ENCODE measurements around the gene KRT40. TPM values are rescaled to one million over a fixed set of nuclear protein-coding genes. Genes with fewer than 3 reads are reported as not detected.
"Not testable (repeated sequence)": the region's sequence is repeated elsewhere in the genome, so short reads cannot be mapped to it uniquely, and the experiment has no call there.

Gene KRT40
- polyA plus RNA-seq (ENCODE audit: insufficient read length in 12 of 12) = 10 to 100 TPM in 5 of 12 donors, 1 to 10 TPM in 5, not detected in 2; 3.1 to 16.4 (median 11.0) TPM
- long read RNA-seq, donor 1 = 0 reads
- long read RNA-seq, donor 2 = 0 reads
- long read RNA-seq, donor 3, partial matches to known transcripts = 0 of 2 reads
- long read RNA-seq, donor 3, other reads (novel, unspliced or antisense) = 0 of 2 reads
- long read RNA-seq, donor 4, partial matches to known transcripts = 0 of 1 reads
- long read RNA-seq, donor 4, other reads (novel, unspliced or antisense) = 0 of 1 reads
- long read RNA-seq, donor 5, partial matches to known transcripts = 0 of 6 reads
- long read RNA-seq, donor 5, other reads (novel, unspliced or antisense) = 5 of 6 reads
- long read RNA-seq, donor 6, partial matches to known transcripts = 0 of 1 reads
- long read RNA-seq, donor 6, other reads (novel, unspliced or antisense) = 0 of 1 reads
- long read RNA-seq, donor 7 = 0 reads
- long read RNA-seq, donor 8 = 0 reads
- long read RNA-seq, donor 9 = 0 reads
- long read RNA-seq, donor 10 = 0 reads
- long read RNA-seq, donor 11 = 0 reads

- DNase-seq = no peak
Measured at GRCh38 chr17:40984226-40984625, at the start of gene KRT40. Gene KRT40 (minus strand): TSS chr17:40984326. CDS start chr17:40984273, 53 bp downstream.

- DNase-seq = no peak
Measured at GRCh38 chr17:41029633-41030245, 45.6 kb upstream of the KRT40 start, which contains the start of gene KRTAP1-4. Gene KRTAP1-4 (minus strand): TSS chr17:41030195. CDS start chr17:41030078, 117 bp downstream.

DNA sequence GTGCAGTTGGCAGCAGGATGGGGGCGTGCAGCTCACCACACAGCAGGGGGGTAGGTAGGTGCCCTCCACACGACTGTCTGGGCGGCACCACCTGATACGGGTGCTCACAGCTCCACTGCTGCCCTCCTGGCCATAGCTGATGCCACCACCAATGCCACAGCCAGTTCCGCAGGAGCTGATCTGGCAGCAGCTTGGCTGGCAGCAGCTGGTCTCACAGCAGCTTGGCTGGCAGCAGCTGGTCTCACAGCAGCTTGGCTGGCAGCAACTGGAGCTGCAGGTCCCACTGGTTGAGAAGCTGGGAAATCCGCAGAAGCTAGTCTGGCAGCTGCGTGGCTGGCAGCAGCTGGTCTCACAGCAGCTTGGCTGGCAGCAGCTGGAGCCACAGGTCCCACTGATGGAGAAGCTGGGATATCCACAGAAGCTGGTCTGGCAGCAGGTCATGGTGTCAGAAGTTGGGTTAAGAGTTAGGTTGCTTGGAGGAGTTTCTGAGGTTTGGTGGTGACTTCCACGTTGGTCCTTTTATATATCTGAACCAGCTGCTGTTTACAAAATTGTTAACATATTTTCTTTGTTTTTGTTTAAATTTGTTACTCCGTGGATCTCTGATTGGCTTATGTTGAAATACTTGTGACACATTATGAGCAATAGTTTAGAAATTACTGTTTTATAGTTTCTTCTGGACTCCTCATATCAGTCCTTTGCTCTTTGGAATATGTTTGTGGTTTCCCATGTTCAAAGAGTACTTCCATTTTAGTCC lies 42.8 kb upstream of the KRT40 start, which contains the start of gene KRTAP1-5:
TSS of gene KRTAP1-5 (minus strand) at position 494 of the 757 bp plus-strand sequence. CDS start at position 441, 53 bp downstream.
- no peak for DNase-seq

- DNase-seq = no peak
Measured at GRCh38 chr17:41024697-41025096, 40.6 kb upstream of the KRT40 start.

GRCh38 chr17:41020336-41020735 lies 36.2 kb upstream of the KRT40 start:
- no peak for DNase-seq

- DNase-seq = no peak
Measured at GRCh38 chr17:41019415-41019814, 35.3 kb upstream of the KRT40 start.

DNA sequence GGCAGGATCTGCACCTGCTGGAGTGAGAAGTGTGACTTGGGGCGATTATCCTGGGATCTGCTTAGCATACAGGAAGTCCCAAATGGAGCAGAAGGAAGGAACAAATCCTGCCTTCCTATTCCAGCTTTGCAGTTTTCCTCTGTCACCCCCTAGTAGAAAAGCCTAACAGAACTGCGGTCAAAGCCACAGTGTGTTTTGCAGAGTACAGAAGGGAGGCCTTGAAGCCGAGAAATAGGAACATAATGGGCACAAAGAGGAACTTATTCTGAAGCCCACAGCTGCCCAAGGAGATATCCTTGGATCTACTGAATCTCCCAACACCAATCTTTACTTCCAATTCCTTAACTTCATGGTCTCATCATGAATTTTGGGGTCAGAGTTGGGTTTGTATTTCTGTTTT lies 34.4 kb upstream of the KRT40 start:
- no peak for DNase-seq

GRCh38 chr17:41016578-41017215 lies 32.6 kb upstream of the KRT40 start:
- DNase-seq = no peak

DNA sequence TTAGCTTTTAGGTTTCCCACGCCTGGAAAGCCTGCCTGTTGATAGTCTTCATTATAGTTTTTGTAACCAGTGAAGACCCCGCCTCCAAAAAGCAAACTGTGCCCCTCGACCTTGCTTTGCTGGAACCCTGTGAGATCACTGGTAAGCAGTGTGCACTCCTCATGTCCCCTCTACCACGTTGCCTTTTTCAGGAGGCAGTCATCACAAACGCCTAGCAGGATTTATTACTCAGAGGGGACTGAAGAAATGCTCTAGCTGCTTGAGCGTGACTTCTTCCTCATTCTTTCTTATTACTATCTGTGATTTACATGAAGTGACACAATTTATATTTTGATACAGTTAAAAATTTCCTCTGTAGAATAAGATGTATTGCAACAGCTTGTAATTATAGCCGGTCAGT lies 31.3 kb upstream of the KRT40 start:
- no peak for DNase-seq

DNA sequence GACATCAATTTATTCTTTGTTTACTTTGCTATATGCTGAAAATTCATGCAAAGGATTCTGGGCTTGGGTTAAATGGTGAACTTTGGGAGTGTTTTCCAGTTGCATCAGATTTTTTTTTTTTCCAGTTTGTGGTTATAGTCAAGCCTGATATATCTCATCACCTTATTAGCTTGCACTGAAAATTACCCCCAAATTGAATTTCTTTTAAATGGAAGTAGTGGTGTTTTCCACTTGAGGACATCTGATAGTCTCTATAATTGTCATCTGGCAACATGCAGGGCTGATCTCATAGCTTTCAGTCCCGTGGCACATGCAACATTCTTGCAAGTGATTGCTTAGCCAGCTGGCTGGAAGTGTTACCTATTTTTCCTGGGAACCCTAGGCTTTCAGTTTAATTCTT lies 29.5 kb upstream of the KRT40 start:
- DNase-seq = peak; percentile 31

- DNase-seq = no peak
Measured at GRCh38 chr17:41013181-41013580, 29.1 kb upstream of the KRT40 start.

DNA sequence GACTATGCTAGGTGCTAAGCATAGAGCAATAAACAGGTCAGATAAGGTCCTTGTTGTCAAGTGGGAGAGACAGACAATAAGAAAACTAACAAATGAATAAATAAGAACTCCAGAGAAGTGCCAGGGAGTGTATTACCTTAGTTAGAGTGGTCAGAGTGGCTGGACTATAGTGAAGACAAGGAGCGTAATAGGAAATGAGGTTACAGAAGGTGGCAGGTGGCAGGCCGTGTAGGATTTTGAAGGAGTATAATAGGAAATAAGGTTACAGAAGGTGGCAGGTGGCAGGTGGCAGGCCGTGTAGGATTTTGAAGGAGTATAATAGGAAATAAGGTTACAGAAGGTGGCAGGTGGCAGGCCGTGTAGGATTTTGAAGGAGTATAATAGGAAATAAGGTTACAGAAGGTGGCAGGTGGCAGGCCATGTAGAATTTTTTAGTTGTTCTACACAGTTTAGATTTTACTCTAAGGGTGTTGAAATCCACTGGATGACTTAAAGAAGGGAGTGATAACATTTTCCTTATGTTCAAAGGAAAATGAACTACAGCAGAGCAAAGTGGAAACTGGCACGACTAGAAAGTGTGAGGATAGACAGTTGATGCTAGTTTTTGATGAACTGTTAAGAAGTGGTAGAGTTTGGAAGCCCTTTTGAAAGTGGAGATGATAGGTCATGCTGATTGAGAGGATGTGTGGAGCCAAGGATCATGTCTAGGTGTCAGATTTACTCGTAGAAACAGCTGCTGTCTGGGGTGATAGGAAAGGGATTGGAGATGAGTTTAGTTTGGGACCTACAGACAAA lies 28.4 kb upstream of the KRT40 start:
- no peak for DNase-seq

DNA sequence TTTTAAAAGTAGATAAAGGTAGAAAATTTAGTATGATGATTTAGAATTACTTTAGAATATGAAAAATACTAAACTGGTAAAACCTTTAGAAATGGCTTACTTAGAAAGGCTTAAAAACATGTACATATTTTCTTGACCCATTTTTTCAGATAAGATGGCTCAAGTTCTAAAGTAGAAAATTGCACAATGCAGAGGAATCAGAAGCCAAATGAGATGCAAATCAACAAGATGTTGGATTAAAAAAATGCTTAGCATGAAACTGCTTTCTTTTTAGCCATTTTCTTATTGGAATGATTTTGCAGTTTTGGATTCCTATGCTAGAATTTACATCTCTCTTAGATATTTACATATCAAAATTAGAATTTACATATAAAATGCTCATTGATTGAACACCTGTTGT lies 26.3 kb upstream of the KRT40 start:
- DNase-seq = no peak

GRCh38 chr17:41009936-41010335 lies 25.8 kb upstream of the KRT40 start:
- DNase-seq = no peak

DNA sequence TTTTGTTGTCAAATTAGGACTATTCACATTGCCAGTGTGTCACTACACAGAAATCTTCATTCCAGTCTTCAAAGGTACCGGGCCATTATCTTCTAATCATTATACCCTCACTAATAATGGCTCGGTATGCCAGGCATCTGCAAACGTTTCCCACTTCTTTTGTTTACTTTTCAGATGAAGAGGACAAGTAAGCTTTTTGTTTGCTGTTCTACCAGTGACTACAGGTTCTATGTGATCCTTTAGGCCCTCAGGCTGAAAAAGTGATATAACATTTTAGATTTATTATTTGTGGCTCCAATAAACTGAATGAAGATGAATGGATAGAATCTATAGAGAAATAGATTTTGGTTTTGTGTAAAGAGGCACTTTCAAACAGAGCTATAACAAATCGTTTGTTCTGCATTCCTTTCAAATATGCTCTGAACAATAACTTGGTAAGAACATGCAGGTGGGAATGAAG lies 25.2 kb upstream of the KRT40 start:
- no peak for DNase-seq

DNA sequence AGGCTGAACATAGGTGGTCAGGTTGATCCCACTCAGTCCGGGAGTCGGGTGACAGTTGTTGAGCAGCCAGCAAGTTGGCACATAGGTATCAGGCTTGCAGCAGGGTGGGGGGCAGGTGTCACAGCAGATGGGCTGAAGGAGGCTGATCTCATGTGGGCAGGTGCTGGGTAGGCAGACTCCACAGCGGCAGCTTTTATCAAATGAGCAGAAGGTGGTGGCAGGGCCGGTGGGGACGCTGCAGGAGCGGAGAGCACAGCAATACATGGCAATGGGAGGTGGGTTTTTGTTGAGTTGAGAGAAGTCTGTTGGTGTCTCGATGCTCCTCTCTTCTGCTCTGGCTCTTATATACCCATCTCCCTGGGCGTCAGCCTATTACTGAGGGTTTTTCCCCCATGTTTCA lies 24.7 kb upstream of the KRT40 start, which contains the start of gene KRTAP3-1:
TSS of gene KRTAP3-1 (minus strand) at position 318 of the 400 bp plus-strand sequence. CDS start at position 264, 54 bp downstream.
- DNase-seq = no peak

DNA sequence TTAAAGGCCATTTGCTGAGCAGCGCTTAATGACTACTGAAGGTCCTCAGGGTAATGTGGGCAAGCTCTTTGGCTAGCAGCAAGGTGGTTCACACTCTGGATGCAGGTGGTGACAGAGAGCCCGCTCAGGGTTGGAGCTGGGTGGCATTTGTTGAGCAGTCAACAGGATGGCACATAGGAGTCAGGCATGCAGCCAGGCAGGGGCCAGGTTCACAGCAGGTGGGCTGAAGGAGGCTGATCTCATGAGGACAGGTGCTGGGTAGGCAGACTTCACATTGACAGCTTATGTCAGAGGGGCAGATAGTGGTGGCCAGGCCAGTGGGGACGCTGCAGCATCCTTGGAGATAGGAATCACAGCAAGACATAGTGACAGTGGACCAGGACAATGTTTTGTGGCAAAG lies 20.3 kb upstream of the KRT40 start:
- no peak for DNase-seq

- no peak for DNase-seq
Measured at GRCh38 chr17:41003926-41004325, 19.8 kb upstream of the KRT40 start.

DNA sequence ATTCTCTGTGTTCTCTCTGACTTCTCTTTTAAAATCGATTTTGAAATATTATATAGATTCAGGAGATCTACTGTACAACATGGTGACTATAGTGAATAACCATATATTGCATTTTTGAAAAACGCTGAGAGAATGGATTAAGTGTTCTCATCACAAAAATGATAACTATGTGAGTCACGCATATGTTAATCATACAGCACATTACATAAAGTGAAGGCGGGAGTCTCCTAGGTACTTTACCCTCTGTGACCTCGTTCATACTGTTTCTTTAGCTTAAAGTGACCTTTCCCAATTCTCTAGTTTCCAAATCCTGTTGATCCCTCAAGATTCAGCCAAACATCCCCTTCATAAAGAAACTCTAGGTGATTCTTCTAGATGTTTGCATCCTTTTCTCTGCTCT lies 18.7 kb upstream of the KRT40 start:
- DNase-seq = no peak

DNA sequence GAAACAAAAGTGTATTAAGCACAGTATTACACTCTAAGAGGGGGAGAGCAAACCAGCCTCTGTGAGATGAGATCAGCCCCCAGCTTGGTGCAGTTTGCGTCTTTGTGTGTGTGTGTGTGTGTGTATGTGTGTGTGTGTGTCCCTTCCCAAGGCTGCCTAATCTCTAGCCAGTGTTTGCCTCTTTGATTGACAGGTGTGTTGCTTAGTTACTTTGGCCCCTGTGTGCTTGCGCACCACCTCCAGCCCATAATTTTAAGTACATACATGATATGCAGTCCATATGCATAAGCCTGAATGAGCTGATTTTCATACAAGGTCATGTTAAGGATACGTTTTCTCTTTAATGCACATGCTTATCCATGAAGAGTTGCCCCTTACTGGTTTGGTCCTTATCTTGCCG lies 17.7 kb upstream of the KRT40 start:
- no peak for DNase-seq

DNA sequence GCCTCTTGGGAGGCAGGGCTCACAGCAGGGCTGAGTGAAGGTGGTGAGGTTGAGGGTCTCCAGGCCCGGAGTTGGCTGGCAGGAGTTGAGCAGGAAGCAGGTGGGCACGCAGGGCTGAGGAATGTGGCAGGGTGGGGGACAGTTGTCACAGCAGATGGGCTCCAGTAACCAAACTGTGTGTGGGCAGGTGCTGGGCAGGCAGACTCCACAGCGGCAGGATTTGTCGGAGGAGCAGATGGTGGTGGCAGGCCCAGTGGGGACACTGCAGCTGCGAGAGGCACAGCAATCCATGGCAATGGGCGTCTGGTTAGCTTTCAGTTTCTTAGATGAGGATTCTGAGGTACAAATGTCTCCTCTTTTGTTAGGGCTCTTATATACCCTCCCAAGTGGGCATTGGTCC lies 15.4 kb upstream of the KRT40 start, which contains the start of gene KRTAP3-2:
TSS of gene KRTAP3-2 (minus strand) at position 344 of the 400 bp plus-strand sequence. CDS start at position 291, 53 bp downstream.
- DNase-seq = not testable (repeated sequence)

Measured in muscle of arm (tissue), 14 donors.